SHP77 (cell line): ENCODE results near the gene SEPHS2.
"Not testable (repeated sequence)": the region's sequence is repeated elsewhere in the genome, so short reads cannot be mapped to it uniquely, and the experiment has no call there.

Experiments
- DNase-seq, 2 experiments: peaks; one replicate each; lab custom pipeline; 2025; lab: John Stamatoyannopoulos, UW

The SEPHS2 gene

GRCh38 chr16:30464078-30464477, 18.4 kb upstream of the SEPHS2 start:
- no peak for DNase-seq

GRCh38 chr16:30461426-30461825, 15.8 kb upstream of the SEPHS2 start:
- not testable (repeated sequence) for DNase-seq

- no peak for DNase-seq
These were observed 13.8 kb upstream of the SEPHS2 start for GRCh38 chr16:30459456-30459855.

GRCh38 chr16:30458561-30459394, 13.1 kb upstream of the SEPHS2 start:
- DNase-seq = no peak

GRCh38 chr16:30457743-30458560, 12.3 kb upstream of the SEPHS2 start:
- DNase-seq = no peak

- DNase-seq = no peak
These were observed 11.6 kb upstream of the SEPHS2 start for GRCh38 chr16:30457256-30457655.

- no peak for DNase-seq
These were observed 10.6 kb upstream of the SEPHS2 start for GRCh38 chr16:30456302-30456701.

GRCh38 chr16:30452709-30453580, 7.3 kb upstream of the SEPHS2 start:
- not testable (repeated sequence) for DNase-seq

- DNase-seq = no peak
These were observed 3.4 kb upstream of the SEPHS2 start for GRCh38 chr16:30449116-30449435.

- DNase-seq = no peak
These were observed 2.0 kb upstream of the SEPHS2 start for GRCh38 chr16:30447512-30448226.

- DNase-seq = no peak
These were observed 525 bp upstream of the SEPHS2 start for GRCh38 chr16:30446203-30446595.

GRCh38 chr16:30445149-30445407, 596 bp downstream of the SEPHS2 start:
- DNase-seq = no peak

GRCh38 chr16:30444231-30445148, 1.2 kb downstream of the SEPHS2 start:
- DNase-seq = no peak

GRCh38 chr16:30443631-30444030, 2.0 kb downstream of the SEPHS2 start:
- DNase-seq = no peak

GRCh38 chr16:30439720-30440348, 5.8 kb downstream of the SEPHS2 start:
- no peak for DNase-seq

- DNase-seq = no peak
These were observed 6.8 kb downstream of the SEPHS2 start for GRCh38 chr16:30438835-30439234.

- no peak for DNase-seq
These were observed 8.1 kb downstream of the SEPHS2 start for GRCh38 chr16:30437511-30438046.

- no peak for DNase-seq
These were observed 10.8 kb downstream of the SEPHS2 start for GRCh38 chr16:30434852-30435251.

- DNase-seq = peak; percentile 85 to 91
These were observed 15.2 kb downstream of the SEPHS2 start for GRCh38 chr16:30430428-30430970.
